ENCODE measurements around the gene KLK10. TPM values are rescaled to one million over a fixed set of nuclear protein-coding genes. Genes with fewer than 3 reads are reported as not detected.

Gene KLK10
- polyA plus RNA-seq, 1 donor (not counting 4 experiments of a cell fraction or from before 2014, with no cell fraction given), result 56.3 TPM

DNA sequence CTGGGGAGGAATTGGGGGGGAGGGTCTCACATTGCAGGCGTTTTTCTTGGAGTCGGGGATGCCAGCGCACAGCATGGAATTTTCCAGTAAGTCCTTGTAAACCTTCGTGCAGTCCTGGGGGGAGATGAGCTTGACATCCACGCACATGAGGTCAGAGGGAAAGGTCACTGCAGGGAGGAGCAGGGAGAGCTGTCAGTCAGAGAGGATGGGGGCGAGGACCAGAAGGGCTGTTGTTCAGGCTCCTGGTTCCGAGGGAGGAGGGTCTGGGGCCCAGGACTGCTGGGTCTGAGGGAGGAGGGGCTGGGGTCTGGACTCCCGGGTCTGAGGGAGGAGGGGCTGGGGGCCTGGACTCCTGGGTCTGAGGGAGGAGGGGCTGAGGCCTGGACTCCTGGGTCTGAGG is 39.8 kb downstream of the KLK10 start:
- FAIRE-seq (no peak), DNase-seq (ENCODE audit: low read depth, low spot score) (no peak)
- Histone ChIP-seq H4K20me1 (ENCODE audit: control insufficient read depth, extremely low read depth, insufficient read depth, low read length) (no peaks in the 10 kb centered on the region), H3K27ac (ENCODE audit: control insufficient read depth, insufficient read depth, low read length) (no peak overlapping the region), H3K9me1 (ENCODE audit: control insufficient read depth, extremely low read depth, insufficient read depth, low read length) (no peaks in the 10 kb centered on the region), H3K9me3 (ENCODE audit: control insufficient read depth, low read depth, low read length) (no peaks in the 10 kb centered on the region), H3K4me1 (ENCODE audit: control insufficient read depth, extremely low read depth, insufficient read depth, low read length) (peaks cover 15% of the 10 kb centered on the region), H3K27me3 (ENCODE audit: control insufficient read depth, extremely low read depth, insufficient read depth, low read length) (peaks cover 12% of the 10 kb centered on the region), H3K4me2 (ENCODE audit: control insufficient read depth, extremely low read depth, insufficient read depth, low read depth, low read length) (no peak overlapping the region), H3K79me2 (ENCODE audit: control insufficient read depth, insufficient read depth, low read length) (no peaks in the 10 kb centered on the region), H3K4me3 (ENCODE audit: control insufficient read depth in 2 of 3, extremely low read depth in 1 of 3, insufficient read depth in 2 of 3, low read depth in 1 of 3, low read length in 3 of 3) (no peak overlapping the region), H2AFZ (ENCODE audit: control insufficient read depth, low read length) (no peak overlapping the region), H3K36me3 (ENCODE audit: control insufficient read depth in 2 of 2, extremely low read depth in 1 of 2, insufficient read depth in 2 of 2, low read length in 2 of 2) (no peaks in the 10 kb centered on the region), H3K9ac (ENCODE audit: control insufficient read depth, extremely low read depth, insufficient read depth, low read length) (no peak overlapping the region)
- TF ChIP-seq, protein P1, sequence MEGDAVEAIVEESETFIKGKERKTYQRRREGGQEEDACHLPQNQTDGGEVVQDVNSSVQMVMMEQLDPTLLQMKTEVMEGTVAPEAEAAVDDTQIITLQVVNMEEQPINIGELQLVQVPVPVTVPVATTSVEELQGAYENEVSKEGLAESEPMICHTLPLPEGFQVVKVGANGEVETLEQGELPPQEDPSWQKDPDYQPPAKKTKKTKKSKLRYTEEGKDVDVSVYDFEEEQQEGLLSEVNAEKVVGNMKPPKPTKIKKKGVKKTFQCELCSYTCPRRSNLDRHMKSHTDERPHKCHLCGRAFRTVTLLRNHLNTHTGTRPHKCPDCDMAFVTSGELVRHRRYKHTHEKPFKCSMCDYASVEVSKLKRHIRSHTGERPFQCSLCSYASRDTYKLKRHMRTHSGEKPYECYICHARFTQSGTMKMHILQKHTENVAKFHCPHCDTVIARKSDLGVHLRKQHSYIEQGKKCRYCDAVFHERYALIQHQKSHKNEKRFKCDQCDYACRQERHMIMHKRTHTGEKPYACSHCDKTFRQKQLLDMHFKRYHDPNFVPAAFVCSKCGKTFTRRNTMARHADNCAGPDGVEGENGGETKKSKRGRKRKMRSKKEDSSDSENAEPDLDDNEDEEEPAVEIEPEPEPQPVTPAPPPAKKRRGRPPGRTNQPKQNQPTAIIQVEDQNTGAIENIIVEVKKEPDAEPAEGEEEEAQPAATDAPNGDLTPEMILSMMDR (optimal IDR thresholded peaks at IDR 0.05 in 1 of 3, IDR thresholded peaks at IDR 0.05 in 1 of 3, conservative IDR thresholded peaks at IDR 0.05 in 1 of 3; ENCODE audit: extremely low read depth in 1 of 3, insufficient read depth in 2 of 3, low read length in 3 of 3), result no peak
- TF ChIP-seq EZH2 (IDR thresholded peaks at IDR 0.05; ENCODE audit: low read length), result no peak
- dilution Hi-C loops (cut with MboI; ENCODE audit: extremely low pct_ligation_motif_present, low sequenced_read_pairs), result no loop called here

DNA sequence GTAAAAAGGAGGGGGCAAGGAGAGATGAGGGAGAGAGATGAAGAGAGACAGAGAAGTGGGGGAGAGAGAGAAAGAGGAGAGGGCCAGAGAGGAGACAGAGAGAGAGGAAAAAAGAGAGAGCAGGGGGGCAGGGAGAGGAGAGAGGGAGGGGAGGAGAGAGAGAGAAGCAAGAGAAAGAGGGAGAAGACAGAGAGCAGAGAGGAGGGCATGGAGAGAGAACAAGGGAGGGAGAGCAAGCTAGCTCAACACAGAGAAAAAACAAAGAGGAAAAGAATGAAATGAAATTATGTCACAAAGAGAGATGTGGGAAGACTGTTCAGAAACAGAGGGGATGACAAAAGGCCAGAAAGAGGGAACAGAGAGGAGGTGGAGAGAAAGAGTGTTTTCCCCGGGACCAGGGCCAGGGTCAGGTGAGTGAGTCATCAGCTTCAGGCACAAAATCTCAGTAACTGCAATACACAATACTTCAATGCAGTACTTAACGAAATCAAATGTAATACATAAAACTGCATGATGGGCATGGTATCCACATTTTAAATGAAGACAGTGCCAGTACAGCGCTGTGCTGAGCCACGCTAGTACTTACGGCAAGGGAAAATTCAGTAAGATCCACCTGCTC is 40.6 kb downstream of the KLK10 start:
- no peak for TF ChIP-seq EZH2 (IDR thresholded peaks at IDR 0.05; ENCODE audit: low read length)
- TF ChIP-seq, protein P1 (optimal IDR thresholded peaks at IDR 0.05 in 1 of 3, IDR thresholded peaks at IDR 0.05 in 1 of 3, conservative IDR thresholded peaks at IDR 0.05 in 1 of 3; ENCODE audit: extremely low read depth in 1 of 3, insufficient read depth in 2 of 3, low read length in 3 of 3), result no peak
- H3K9ac ChIP-seq (ENCODE audit: control insufficient read depth, extremely low read depth, insufficient read depth, low read length), result no peak overlapping the region
- no peaks in the 10 kb centered on the region for H4K20me1 ChIP-seq (ENCODE audit: control insufficient read depth, extremely low read depth, insufficient read depth, low read length)
- H3K36me3 ChIP-seq (ENCODE audit: control insufficient read depth in 2 of 2, extremely low read depth in 1 of 2, insufficient read depth in 2 of 2, low read length in 2 of 2), result no peaks in the 10 kb centered on the region
- dilution Hi-C loops (cut with MboI; ENCODE audit: extremely low pct_ligation_motif_present, low sequenced_read_pairs), result no loop called here
- H3K4me2 ChIP-seq (ENCODE audit: control insufficient read depth, extremely low read depth, insufficient read depth, low read depth, low read length), result peak overlapping the region; percentile 7
- H2AFZ ChIP-seq (ENCODE audit: control insufficient read depth, low read length), result no peak overlapping the region
- peaks cover 15% of the 10 kb centered on the region for H3K4me1 ChIP-seq (ENCODE audit: control insufficient read depth, extremely low read depth, insufficient read depth, low read length)
- H3K27me3 ChIP-seq (ENCODE audit: control insufficient read depth, extremely low read depth, insufficient read depth, low read length), result peaks cover 12% of the 10 kb centered on the region
- no peak for DNase-seq (ENCODE audit: low read depth, low spot score)
- no peaks in the 10 kb centered on the region for H3K9me1 ChIP-seq (ENCODE audit: control insufficient read depth, extremely low read depth, insufficient read depth, low read length)
- no peaks in the 10 kb centered on the region for H3K9me3 ChIP-seq (ENCODE audit: control insufficient read depth, low read depth, low read length)
- H3K27ac ChIP-seq (ENCODE audit: control insufficient read depth, insufficient read depth, low read length), result no peak overlapping the region
- no peaks in the 10 kb centered on the region for H3K79me2 ChIP-seq (ENCODE audit: control insufficient read depth, insufficient read depth, low read length)
- FAIRE-seq, result peak; percentile 90
- no peak overlapping the region for H3K4me3 ChIP-seq (ENCODE audit: control insufficient read depth in 2 of 3, extremely low read depth in 1 of 3, insufficient read depth in 2 of 3, low read depth in 1 of 3, low read length in 3 of 3)
